GM12892 (cell line): ENCODE results near the gene MYO5B.

Experiments
- DNase-seq: peaks from one replicate; pipeline ENCODE4 v3.0.0; 2011; ENCODE audit not compliant: insufficient read length
- FAIRE-seq: peaks from 2 replicates; lab custom pipeline; 2011; peaks lifted over from hg19 to GRCh38; lab: Jason Lieb, UNC
- POLR2A ChIP-seq: IDR thresholded peaks from 2 replicates; pipeline ENCODE4 v1.6.1; 2011; ENCODE audit warnings: low read depth, low read length, control low read depth
- POLR2AphosphoS5 ChIP-seq: IDR thresholded peaks from 2 replicates; pipeline ENCODE4 v1.6.1; 2011; ENCODE audit warnings: low read depth, low read length, control low read depth
- TAF1 ChIP-seq: IDR thresholded peaks from 2 replicates; pipeline ENCODE4 v1.6.1; 2011; ENCODE audit warnings: low read depth, mild to moderate bottlenecking, control low read depth, low read length, borderline replicate concordance

Gene MYO5B

GRCh38 chr18:50199346-50199855 is 4.5 kb upstream of the MYO5B start:
- no peak for TF ChIP-seq POLR2AphosphoS5
- TF ChIP-seq TAF1 = no peak
- TF ChIP-seq POLR2A = no peak
- no peak for DNase-seq
- FAIRE-seq = no peak

- no peak for FAIRE-seq
- no peak for TF ChIP-seq TAF1
- no peak for TF ChIP-seq POLR2A
- TF ChIP-seq POLR2AphosphoS5 = no peak
- DNase-seq = no peak
Observed at GRCh38 chr18:50196261-50196660, 1.3 kb upstream of the MYO5B start.

- no peak for DNase-seq
- no peak for TF ChIP-seq POLR2AphosphoS5
- TF ChIP-seq TAF1 = no peak
- TF ChIP-seq POLR2A = no peak
- no peak for FAIRE-seq
Observed at GRCh38 chr18:50195689-50196088, 742 bp upstream of the MYO5B start.

GRCh38 chr18:50193796-50194630 is 934 bp downstream of the MYO5B start:
- DNase-seq = no peak

DNA sequence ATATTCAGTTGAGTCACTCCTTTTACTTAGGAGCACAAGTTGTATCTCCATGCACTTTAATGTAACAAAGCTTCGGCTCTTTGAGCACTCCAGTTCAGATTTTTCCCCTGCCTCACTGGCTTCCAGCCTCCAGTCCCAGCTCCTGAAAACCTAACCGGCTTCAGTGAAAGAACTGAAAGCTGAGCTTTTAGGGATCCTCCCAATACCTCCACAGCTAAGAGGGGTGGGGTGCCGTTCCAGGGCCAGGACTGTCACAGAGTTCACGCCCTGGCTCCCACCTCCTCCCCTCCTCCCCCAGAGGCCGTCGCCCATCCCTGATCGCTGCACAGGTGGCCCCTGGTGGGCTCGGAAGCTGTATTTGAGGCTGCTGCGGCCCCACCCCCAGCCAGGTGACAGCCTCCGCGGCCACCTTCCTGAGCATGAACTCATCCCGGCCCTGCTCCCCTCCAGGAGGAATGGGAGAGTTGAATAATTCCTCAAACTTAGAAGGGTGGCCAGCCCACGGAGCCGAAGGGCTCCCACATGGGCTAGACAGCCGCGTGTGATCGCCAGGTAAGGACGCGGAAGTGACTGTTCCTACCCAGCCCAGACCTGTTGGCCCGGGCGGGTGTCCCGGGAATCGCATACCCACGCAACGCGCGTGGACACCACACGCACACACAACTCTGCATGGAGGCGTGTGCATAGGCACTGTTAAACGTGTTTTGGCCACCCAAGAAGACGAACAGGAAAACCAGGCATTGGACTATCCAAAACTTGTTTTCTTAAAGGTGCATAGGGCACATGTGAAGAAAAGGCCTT is 1.8 kb downstream of the MYO5B start:
- no peak for TF ChIP-seq POLR2AphosphoS5
- FAIRE-seq (no peak), DNase-seq (no peak)

More at GRCh38 chr18:50193796-50194630, 934 bp downstream of the MYO5B start:
- TF ChIP-seq POLR2AphosphoS5 (no peak), TAF1 (no peak), POLR2A (no peak)
- peak; percentile 5 for FAIRE-seq

- no peak for TF ChIP-seq TAF1
- TF ChIP-seq POLR2A = no peak
- no peak for TF ChIP-seq POLR2AphosphoS5
- FAIRE-seq = no peak
Observed at GRCh38 chr18:50190926-50191325, 4.0 kb downstream of the MYO5B start.

GRCh38 chr18:50190236-50190635 is 4.7 kb downstream of the MYO5B start:
- TF ChIP-seq TAF1 = no peak
- no peak for TF ChIP-seq POLR2A
- DNase-seq (no peak), FAIRE-seq (no peak)

More at GRCh38 chr18:50190926-50191325, 4.0 kb downstream of the MYO5B start:
- no peak for DNase-seq

GRCh38 chr18:50189160-50189559 is 5.8 kb downstream of the MYO5B start:
- no peak for TF ChIP-seq POLR2AphosphoS5
- no peak for TF ChIP-seq POLR2A
- TF ChIP-seq TAF1 = no peak
- no peak for FAIRE-seq

DNA sequence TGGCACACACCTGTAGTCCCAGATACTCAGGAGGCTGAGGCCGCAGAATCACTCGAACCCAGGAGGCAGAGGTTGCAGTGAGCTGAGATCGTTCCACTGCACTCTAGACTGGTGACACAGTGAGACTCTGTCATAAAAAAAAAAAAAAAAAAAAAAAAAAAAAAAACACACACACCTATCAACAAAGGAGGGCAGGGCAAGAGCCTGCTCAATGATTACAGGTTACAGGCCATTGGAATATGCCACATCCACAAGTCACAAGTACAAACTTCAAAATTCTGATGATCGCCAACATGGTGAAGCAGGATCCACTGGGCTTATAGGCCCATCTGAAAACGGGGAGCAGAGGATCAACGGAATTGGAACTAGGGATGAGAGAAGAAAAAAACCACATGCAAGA is 6.3 kb downstream of the MYO5B start:
- no peak for FAIRE-seq
- TF ChIP-seq TAF1 = no peak
- no peak for TF ChIP-seq POLR2AphosphoS5
- TF ChIP-seq POLR2A = no peak
- no peak for DNase-seq

More at GRCh38 chr18:50189160-50189559, 5.8 kb downstream of the MYO5B start:
- no peak for DNase-seq

GRCh38 chr18:50187659-50188058 is 7.3 kb downstream of the MYO5B start:
- DNase-seq = no peak
- TF ChIP-seq POLR2AphosphoS5 (no peak), TAF1 (no peak), POLR2A (no peak)
- no peak for FAIRE-seq

DNA sequence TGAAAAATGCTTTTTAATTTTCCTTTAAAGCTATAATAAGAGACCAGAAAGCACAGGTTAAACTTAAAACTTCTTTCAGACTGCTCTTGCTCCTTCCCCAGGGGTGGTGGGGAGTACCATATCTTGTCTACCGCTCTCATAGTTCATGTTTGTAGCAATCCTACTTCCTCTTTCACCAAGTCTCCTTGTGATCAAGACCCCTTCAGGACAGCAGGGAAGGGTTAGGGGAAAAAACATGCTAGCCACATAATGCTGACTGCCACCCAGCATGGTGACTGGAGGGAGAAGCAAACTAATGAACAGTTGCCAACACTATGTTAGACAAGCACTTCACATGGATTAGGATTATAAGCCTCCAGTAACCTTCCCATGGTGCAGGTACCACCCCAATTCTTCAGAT is 8.6 kb downstream of the MYO5B start:
- FAIRE-seq (no peak), DNase-seq (no peak)
- TF ChIP-seq TAF1 (no peak), POLR2A (no peak), POLR2AphosphoS5 (no peak)
